Natural killer cell (primary cell): ENCODE measurements around the gene LRRN3. TPM values are rescaled to one million over a fixed set of nuclear protein-coding genes. Genes with fewer than 3 reads are reported as not detected.

Experiments used
- ATAC-seq, 3 donors: fragments of 150-1000 bp in 2 of 3; fragments of 200-7000 bp in 1 of 3; cut with Tn5 transposase; 1 replicate in 1 of 3; 2 replicates in 2 of 3; pipeline ENCODE4 v1.10.0; 2021; ENCODE audit warnings: mild to moderate bottlenecking in 2 of 3, moderate library complexity in 2 of 3
- DNase-seq, 2 donors: peaks; one replicate each; pipeline versions ENCODE4 v3.0.0 to v3.0.0-alpha.2; 2013 to 2021; ENCODE audit warnings: mixed read lengths in 1 of 2
- H3K27ac ChIP-seq: one replicate; pipeline ENCODE4 v1.5.1; 2013; ENCODE audit warnings: mild to moderate bottlenecking, low read length
- H3K27me3 ChIP-seq: one replicate; pipeline ENCODE4 v1.6.1; 2013; ENCODE audit warnings: low read length; ENCODE audit not compliant: control insufficient read depth, insufficient read depth
- H3K36me3 ChIP-seq: one replicate; pipeline ENCODE4 v1.6.1; 2013; ENCODE audit warnings: low read length; ENCODE audit not compliant: control insufficient read depth, insufficient read depth
- H3K4me1 ChIP-seq: one replicate; pipeline ENCODE4 v1.6.1; 2013; ENCODE audit warnings: low read length; ENCODE audit not compliant: control insufficient read depth, insufficient read depth
- H3K4me3 ChIP-seq: one replicate; pipeline ENCODE4 v1.5.1; 2013; ENCODE audit warnings: low read length
- H3K9me3 ChIP-seq: one replicate; pipeline ENCODE4 v1.6.1; 2013; ENCODE audit warnings: low read length; ENCODE audit not compliant: control insufficient read depth, insufficient read depth
- H3K27ac Mint-ChIP-seq, 2 donors: one replicate each; pipeline ENCODE4 v1.8.0; 2022; ENCODE audit warnings: mild to moderate bottlenecking in 2 of 2, mixed read lengths in 2 of 2, moderate library complexity in 1 of 2
- H3K27me3 Mint-ChIP-seq, 2 donors: one replicate each; pipeline ENCODE4 v1.8.0; 2022; ENCODE audit warnings: low read depth in 2 of 2, mixed read lengths in 2 of 2
- H3K36me3 Mint-ChIP-seq: one replicate; pipeline ENCODE4 v1.8.0; 2022; ENCODE audit warnings: mixed read lengths
- H3K4me1 Mint-ChIP-seq, 2 donors: one replicate each; pipeline ENCODE4 v1.8.0; 2022; ENCODE audit warnings: mixed read lengths in 2 of 2
- H3K4me3 Mint-ChIP-seq: one replicate; pipeline ENCODE4 v1.8.0; 2022; ENCODE audit warnings: mild to moderate bottlenecking, moderate library complexity, mixed read lengths
- H3K9me3 Mint-ChIP-seq, 2 donors: one replicate each; pipeline ENCODE4 v1.8.0; 2022; ENCODE audit warnings: mixed read lengths in 2 of 2
- CTCF ChIP-seq: fragments of 200-600 bp; IDR thresholded peaks from one replicate; pipeline ENCODE4 v1.8.0; 2022; ENCODE audit warnings: antibody characterized with exemption
- WGBS: methylation state at CpG from one replicate; pipeline ENCODE4 v1.1.7; 2013; ENCODE audit warnings: missing lambda C conversion rate; ENCODE audit not compliant: insufficient coverage; 5-methylcytosine and 5-hydroxymethylcytosine counted together
- intact Hi-C: fragments of 100-400 bp; cut with micrococcal nuclease; formaldehyde crosslinking; loops from one replicate; pipeline ENCODE4 v1.14.2; 2022
- total RNA-seq, 4 donors: library from RNA; stranded (reverse); fragments of 120-200 nt in 1 of 4; gene quantifications; one replicate each; pipeline versions ENCODE4 v1.2.3 to v1.2.4, GENCODE V29; 2013 to 2022

Gene LRRN3
- total RNA-seq, 3 donors from 2014 or later (not counting 1 experiment from before 2014, with no cell fraction given), result 0.27 to 0.90 TPM; not detected in 1

- no peak overlapping the region for H3K27ac Mint-ChIP-seq
- ATAC-seq (no peak), DNase-seq (no peak)
- H3K36me3 Mint-ChIP-seq, result no peaks in the 10 kb centered on the region
- intact Hi-C loops, result no loop called here
- no peak overlapping the region for H3K4me3 Mint-ChIP-seq
- Histone ChIP-seq H3K4me3 (no peak overlapping the region), H3K36me3 (no peaks in the 10 kb centered on the region), H3K27ac (no peak overlapping the region), H3K27me3 (no peaks in the 10 kb centered on the region), H3K9me3 (no peaks in the 10 kb centered on the region), H3K4me1 (no peaks in the 10 kb centered on the region)
- no peak for TF ChIP-seq CTCF
- H3K9me3 Mint-ChIP-seq, result peaks cover 6 to 14% of the 10 kb centered on the region in 2 donors
- WGBS, result 94% methylated on average over 2 of the region's 6 CpGs
- H3K27me3 Mint-ChIP-seq, result no peaks in the 10 kb centered on the region
- no peaks in the 10 kb centered on the region for H3K4me1 Mint-ChIP-seq
These were observed 57.0 kb downstream of the LRRN3 start for GRCh38 chr7:111147708-111148533.

GRCh38 chr7:111150709-111151108 is 59.8 kb downstream of the LRRN3 start:
- Mint-ChIP-seq H3K4me1 (no peaks in the 10 kb centered on the region), H3K27ac (no peak overlapping the region), H3K36me3 (no peaks in the 10 kb centered on the region), H3K4me3 (no peak overlapping the region), H3K27me3 (no peaks in the 10 kb centered on the region), H3K9me3 (peaks cover 2 to 12% of the 10 kb centered on the region in 2 donors)
- Histone ChIP-seq H3K27me3 (no peaks in the 10 kb centered on the region), H3K36me3 (no peaks in the 10 kb centered on the region), H3K4me1 (no peaks in the 10 kb centered on the region), H3K27ac (no peak overlapping the region), H3K4me3 (no peak overlapping the region), H3K9me3 (no peaks in the 10 kb centered on the region)
- intact Hi-C loops, result no loop called here
- 100% methylated on average over 1 of the region's 1 CpG for WGBS
- DNase-seq (no peak), ATAC-seq (no peak)
- TF ChIP-seq CTCF, result no peak

GRCh38 chr7:111159426-111159825 is 68.5 kb downstream of the LRRN3 start:
- Histone ChIP-seq H3K36me3 (no peaks in the 10 kb centered on the region), H3K4me3 (no peak overlapping the region), H3K4me1 (no peaks in the 10 kb centered on the region), H3K27ac (no peak overlapping the region), H3K27me3 (no peaks in the 10 kb centered on the region), H3K9me3 (no peaks in the 10 kb centered on the region)
- intact Hi-C loops, result no loop called here
- H3K4me3 Mint-ChIP-seq, result no peak overlapping the region
- no peak overlapping the region for H3K27ac Mint-ChIP-seq
- DNase-seq (no peak), ATAC-seq (no peak)
- no peaks in the 10 kb centered on the region for H3K4me1 Mint-ChIP-seq
- peaks cover 0 to 5% of the 10 kb centered on the region in 2 donors for H3K9me3 Mint-ChIP-seq
- no peaks in the 10 kb centered on the region for H3K27me3 Mint-ChIP-seq
- TF ChIP-seq CTCF, result no peak
- no peaks in the 10 kb centered on the region for H3K36me3 Mint-ChIP-seq

GRCh38 chr7:111160297-111160696 is 69.4 kb downstream of the LRRN3 start:
- H3K36me3 Mint-ChIP-seq, result no peaks in the 10 kb centered on the region
- no peaks in the 10 kb centered on the region for H3K27me3 Mint-ChIP-seq
- no peak overlapping the region for H3K4me3 Mint-ChIP-seq
- Histone ChIP-seq H3K4me3 (no peak overlapping the region), H3K9me3 (no peaks in the 10 kb centered on the region), H3K36me3 (no peaks in the 10 kb centered on the region), H3K4me1 (no peaks in the 10 kb centered on the region), H3K27ac (no peak overlapping the region), H3K27me3 (no peaks in the 10 kb centered on the region)
- intact Hi-C loops, result no loop called here
- no peaks in the 10 kb centered on the region for H3K4me1 Mint-ChIP-seq
- no peak overlapping the region for H3K27ac Mint-ChIP-seq
- DNase-seq (no peak), ATAC-seq (no peak)
- no peak for TF ChIP-seq CTCF
- peaks cover 0 to 6% of the 10 kb centered on the region in 2 donors for H3K9me3 Mint-ChIP-seq
